Activated CD4-positive, CD25-positive, alpha-beta regulatory T cell treated with anti-CD3 and anti-CD28 coated beads, Interleukin-2, amount 50 U/mL, for 24 hours (primary cell): Measurements from ENCODE around the gene ZBTB21.

Experiments
- ATAC-seq, 2 donors: fragments of 150-1000 bp; cut with Tn5 transposase; one replicate each; pipeline ENCODE4 v1.10.0; 2021; ENCODE audit warnings: mild to moderate bottlenecking in 1 of 2, moderate library complexity in 1 of 2

ZBTB21 gene

GRCh38 chr21:42039911-42040351, 29.8 kb upstream of the ZBTB21 start:
- no peak for ATAC-seq

GRCh38 chr21:42039470-42039901, 29.3 kb upstream of the ZBTB21 start:
- no peak for ATAC-seq

DNA sequence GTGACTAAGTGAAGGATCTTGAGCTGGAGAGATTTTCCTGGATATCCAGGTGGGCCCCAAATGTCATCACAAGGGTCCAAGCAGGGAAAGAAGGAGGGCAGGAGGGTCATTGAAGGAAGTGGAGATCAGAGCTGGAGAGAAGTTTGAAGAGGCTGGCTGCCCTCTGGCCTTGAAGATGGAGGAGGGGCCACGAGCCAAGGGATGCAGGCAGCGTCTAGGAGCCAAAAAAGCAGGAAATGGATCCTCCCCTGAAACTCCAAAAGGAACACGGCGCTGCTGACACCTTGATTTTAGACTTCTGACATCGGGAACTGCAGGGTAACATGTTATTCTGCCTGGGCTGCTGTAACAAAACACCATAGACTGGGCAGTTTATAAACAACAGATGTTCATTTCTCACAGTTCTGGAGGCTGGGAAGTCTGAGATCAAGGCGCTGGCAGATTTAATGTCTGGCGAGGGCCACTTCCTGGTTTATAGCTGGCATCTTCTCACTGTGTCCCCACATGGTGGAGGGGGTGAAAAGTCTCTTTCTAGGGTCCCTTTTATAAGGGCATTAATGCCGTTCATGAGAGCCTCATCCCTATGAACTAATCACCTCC, 28.8 kb upstream of the ZBTB21 start:
- no peak for ATAC-seq

DNA sequence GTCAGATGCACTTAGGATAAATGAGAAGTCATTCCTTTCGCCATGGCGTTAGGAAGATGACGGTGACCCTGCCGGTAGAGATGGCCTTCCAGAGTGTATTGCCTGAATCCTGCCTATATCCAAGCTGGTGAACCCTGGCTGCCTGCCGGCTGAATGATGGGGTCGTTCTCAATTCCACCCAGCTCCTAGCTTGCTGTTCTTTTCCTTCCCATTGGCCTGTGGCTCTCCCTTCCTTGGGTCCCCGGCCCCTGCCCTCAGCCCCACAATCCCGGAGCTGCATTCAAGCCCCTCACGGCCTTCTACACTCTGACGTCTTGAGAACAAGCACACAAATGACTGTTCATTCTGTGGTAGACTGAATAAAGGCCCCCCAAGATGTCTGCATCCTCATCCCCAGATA, 28.2 kb upstream of the ZBTB21 start:
- ATAC-seq, result no peak

- no peak for ATAC-seq
Observed at GRCh38 chr21:42037943-42038342, 27.8 kb upstream of the ZBTB21 start.

- ATAC-seq, result no peak
Observed at GRCh38 chr21:42037516-42037915, 27.4 kb upstream of the ZBTB21 start.

GRCh38 chr21:42036313-42036712, 26.2 kb upstream of the ZBTB21 start:
- no peak for ATAC-seq

- ATAC-seq, result no peak
Observed at GRCh38 chr21:42032968-42033367, 22.8 kb upstream of the ZBTB21 start.

DNA sequence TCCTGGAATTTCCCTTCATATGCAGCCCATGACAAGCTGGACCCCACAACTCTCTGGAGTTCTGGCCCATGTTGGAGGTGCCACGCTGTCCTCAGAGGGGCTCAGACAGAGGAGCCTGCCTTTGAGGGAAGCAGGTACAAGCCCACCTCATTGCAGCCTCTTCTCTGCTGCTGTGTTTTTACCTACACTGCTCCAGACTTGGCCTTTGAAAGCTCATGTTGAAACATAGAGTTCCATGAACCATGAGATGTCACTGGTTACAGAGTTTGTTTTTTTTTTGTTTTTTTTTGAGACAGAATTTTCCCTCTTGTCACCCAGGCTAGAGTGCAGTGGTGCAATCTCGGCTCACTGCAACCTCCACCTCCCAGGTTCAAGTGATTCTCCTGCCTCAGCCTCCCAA, 22.1 kb upstream of the ZBTB21 start:
- no peak for ATAC-seq

DNA sequence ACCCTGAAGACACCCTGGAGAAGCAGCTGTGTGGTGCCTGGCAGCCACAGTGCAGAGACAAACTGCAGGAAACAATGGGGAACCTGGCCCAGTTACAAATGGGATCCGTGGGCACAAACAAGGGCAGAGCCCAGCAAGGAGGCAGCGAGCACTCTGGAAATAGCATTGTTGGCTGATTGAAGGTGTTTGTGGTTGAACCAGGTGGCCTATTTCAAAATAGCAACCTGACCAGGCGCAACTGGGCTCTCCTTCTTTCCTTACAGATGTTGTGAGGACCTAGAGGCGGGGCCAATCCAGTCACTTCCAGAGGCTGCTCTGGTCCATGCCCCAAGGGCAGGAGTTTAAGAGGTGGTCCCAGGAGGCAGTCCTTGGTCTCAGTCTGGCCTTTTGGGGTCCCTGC, 21.7 kb upstream of the ZBTB21 start:
- ATAC-seq, result no peak

GRCh38 chr21:42031241-42031640, 21.1 kb upstream of the ZBTB21 start:
- no peak for ATAC-seq

- no peak for ATAC-seq
Observed at GRCh38 chr21:42030311-42030710, 20.2 kb upstream of the ZBTB21 start.

GRCh38 chr21:42028766-42029425, 18.7 kb upstream of the ZBTB21 start:
- ATAC-seq, result no peak

DNA sequence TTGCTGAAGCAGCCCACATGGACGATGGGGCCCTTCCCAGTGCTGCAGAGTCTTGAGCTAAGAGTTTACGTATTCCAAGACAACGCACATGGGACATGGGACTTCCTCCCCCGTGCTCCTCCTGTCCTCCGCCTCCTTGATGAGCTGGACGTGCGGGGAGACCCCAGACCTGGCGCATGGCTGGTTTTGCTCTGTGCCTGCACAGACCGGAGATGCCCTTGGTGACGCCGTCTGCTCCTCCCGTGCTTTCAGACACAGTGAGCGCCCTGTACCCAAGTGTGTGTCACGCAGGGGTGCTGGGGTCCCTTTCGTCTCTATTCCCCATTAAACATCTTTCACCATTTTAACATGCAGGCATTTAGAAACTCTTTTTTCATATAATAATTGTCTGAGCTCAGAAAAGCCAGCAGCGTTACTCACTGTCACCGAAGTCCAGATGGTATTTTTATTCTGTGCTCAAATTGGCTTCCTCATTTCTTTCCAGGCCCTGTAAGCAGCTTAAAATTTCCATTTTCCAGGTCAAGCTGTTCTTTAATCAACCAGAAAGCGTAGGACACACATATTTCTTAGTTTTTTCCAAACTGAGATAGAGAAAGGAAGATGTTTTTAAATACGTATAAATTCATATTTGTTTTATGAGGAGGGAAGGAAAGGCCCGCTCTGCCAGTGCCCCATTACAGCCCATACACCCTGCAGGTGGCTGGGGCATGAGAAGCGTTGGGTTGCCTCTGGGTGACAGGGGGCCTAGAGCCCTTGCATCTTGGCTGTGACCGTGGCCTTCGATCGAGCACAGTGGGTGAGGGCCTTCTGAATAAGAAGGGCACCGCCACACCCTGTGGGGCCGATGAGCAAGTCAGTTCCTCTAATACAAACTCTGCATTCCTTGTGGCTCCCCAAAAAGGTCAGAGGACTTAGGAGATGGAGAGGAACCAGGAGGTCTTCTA, 17.9 kb upstream of the ZBTB21 start:
- no peak for ATAC-seq

- no peak for ATAC-seq
Observed at GRCh38 chr21:42027085-42027821, 17.1 kb upstream of the ZBTB21 start.

GRCh38 chr21:42026082-42026435, 15.9 kb upstream of the ZBTB21 start:
- no peak for ATAC-seq

DNA sequence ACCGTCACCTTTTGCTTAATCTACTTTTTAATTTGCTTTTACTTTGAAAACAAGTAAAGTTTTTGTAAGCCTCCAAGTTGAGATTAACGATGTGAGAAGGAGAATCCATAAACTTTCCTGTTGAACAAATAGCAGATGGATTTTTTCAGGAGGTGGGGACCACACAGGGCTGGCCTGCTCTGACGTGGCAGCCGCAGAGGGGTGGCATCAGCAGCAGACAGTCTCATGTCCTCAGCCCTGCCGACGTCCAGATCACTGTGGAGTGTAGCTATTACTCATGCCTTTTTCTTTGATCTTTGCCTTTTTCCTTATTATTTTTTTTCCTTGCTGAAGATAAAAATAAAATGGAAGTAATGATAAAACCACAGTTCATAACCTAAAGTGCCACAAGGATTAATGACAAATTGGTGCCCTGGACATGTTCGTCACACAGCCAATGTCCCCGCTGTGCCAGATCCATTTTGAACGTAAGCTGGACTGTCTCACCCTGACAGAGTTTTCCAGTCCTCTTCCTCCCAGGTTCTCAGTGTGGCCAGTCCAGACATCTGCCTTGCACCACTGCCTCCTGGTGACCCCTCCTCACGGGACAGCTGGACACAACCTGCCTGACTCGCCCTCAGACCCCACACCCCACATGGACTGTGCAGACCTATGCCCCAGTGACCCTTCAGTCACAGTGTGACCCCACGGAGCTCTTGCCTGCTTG, 15.4 kb upstream of the ZBTB21 start:
- ATAC-seq, result no peak

GRCh38 chr21:42022906-42023305, 12.7 kb upstream of the ZBTB21 start:
- no peak for ATAC-seq

- no peak for ATAC-seq
Observed at GRCh38 chr21:42022091-42022430, 11.9 kb upstream of the ZBTB21 start.

GRCh38 chr21:42021371-42022090, 11.4 kb upstream of the ZBTB21 start:
- ATAC-seq, result no peak

DNA sequence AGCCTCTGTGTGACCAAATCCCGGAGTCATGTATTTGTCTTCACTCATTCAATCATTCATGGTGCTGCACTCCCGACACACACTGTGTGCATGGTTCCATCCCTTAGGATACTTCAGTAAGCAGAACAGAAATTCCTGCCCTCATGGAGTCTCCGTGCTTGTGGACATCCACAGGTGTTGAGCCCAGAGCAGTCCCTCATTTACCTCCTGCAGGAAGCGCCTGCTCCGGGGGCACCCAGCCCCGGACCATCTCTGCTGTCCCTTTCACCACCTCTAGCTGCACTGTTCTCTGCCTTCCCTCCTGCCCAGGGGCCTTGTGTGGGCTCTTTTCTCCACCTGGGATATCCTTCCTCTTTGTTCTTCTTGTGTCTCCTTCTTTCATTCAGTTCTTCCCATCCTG, 9.5 kb upstream of the ZBTB21 start:
- no peak for ATAC-seq

GRCh38 chr21:42019101-42019605, 9.0 kb upstream of the ZBTB21 start:
- ATAC-seq, result no peak
